ENCODE data around the gene YJU2. TPM values are rescaled to one million over a fixed set of nuclear protein-coding genes. Genes with fewer than 3 reads are reported as not detected.
A peak's percentile ranks its signal among the peaks of the same experiment; 100 is the strongest.

Gene YJU2
- total RNA-seq = 10.2 TPM
- long read RNA-seq, transcript YJU2-201 (8 exons, 1,434 nt) = major isoform, 10 of 10 reads
- long read RNA-seq, partial matches to known transcripts = 0 of 10 reads
- long read RNA-seq, other reads (novel, unspliced or antisense) = 0 of 10 reads

DNA sequence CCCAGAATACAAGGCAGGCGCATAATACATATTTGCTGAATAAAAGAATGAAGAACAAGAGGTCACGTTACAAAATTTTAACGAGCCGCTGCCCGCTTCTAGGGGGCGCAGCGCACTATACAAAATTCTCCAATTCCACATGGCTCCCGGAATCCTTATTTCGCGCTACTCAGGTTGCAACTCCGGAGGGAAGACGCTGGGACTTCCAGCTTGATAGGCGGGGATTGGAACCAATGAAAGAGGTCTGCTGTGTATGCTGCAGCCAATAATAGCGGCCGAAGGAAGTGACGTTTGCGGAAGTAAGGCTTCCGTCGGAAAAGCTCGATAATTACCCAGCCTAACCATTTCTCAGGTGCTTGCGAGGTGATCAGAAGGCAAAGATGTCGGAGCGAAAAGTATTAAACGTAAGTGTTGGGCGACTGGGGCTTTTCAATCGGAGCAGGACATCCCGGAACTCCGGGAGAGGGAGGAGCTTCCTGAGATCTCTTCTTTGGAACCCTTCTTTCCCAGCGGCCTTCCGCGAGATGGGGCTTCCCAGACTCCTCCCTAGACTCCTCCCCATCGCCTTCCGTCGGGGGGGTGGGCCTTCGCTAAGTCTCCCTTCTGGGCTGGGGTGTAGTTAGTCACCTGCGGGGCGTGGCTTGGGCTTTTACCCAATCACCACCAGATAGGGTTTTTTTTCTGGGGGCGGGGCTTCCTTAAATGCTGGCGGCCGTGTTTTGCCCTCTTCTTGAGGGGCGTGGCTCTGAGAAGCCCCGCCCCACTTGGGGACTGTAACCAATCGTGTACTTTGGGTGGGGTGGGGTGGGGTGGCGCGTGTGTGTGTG lies at the start of gene YJU2:
Gene YJU2 (plus strand): TSS at position 314 of the 827 bp plus-strand sequence. CDS start 67 bp downstream, at position 381.
- TF ChIP-seq, protein P1, sequence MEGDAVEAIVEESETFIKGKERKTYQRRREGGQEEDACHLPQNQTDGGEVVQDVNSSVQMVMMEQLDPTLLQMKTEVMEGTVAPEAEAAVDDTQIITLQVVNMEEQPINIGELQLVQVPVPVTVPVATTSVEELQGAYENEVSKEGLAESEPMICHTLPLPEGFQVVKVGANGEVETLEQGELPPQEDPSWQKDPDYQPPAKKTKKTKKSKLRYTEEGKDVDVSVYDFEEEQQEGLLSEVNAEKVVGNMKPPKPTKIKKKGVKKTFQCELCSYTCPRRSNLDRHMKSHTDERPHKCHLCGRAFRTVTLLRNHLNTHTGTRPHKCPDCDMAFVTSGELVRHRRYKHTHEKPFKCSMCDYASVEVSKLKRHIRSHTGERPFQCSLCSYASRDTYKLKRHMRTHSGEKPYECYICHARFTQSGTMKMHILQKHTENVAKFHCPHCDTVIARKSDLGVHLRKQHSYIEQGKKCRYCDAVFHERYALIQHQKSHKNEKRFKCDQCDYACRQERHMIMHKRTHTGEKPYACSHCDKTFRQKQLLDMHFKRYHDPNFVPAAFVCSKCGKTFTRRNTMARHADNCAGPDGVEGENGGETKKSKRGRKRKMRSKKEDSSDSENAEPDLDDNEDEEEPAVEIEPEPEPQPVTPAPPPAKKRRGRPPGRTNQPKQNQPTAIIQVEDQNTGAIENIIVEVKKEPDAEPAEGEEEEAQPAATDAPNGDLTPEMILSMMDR (IDR thresholded peaks at IDR 0.05; ENCODE audit: borderline replicate concordance) = peak; percentile 51
- H3K4me1 ChIP-seq = peaks cover 12% of the 10 kb centered on the region
- intact Hi-C loops (cut with micrococcal nuclease) = no loop called here
- H3K27ac ChIP-seq (replicated peaks) = peak within 1 kb of the TSS; percentile 97
- peaks cover 32% of the 10 kb centered on the region for H3K36me3 ChIP-seq
- peak within 1 kb of the TSS; percentile 75 for H3K4me3 ChIP-seq
- no peaks in the 10 kb centered on the region for H3K27me3 ChIP-seq (ENCODE audit: low read depth)
- peak; percentile 98 for DNase-seq
- H3K9me3 ChIP-seq (replicated peaks) = peaks cover 6% of the 10 kb centered on the region

DNA sequence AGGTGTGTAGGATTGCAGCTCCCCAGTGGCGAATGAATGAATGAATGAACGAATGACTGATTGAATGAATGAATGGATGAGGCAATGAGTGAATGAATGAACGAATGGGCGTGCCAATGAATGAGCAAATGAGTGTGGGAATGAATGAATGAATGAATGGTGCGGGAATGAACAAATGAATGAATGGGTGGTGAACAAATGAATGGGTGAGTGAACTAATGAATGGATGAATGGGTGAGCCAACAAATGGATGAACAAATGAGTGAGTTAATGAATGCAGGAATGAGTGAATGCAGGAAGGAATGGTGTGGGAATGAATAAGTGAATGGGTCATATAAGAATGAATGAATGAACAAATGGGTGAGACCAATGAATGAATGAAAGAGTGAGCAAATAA lies 49.7 kb upstream of the YJU2 start:
- peaks cover 80% of the 10 kb centered on the region for H3K27me3 ChIP-seq (ENCODE audit: low read depth)
- DNase-seq = no peak
- no peaks in the 10 kb centered on the region for H3K9me3 ChIP-seq (replicated peaks)
- peaks cover 7% of the 10 kb centered on the region for H3K4me1 ChIP-seq
- intact Hi-C loops (cut with micrococcal nuclease) = no loop called here
- no peak overlapping the region for H3K27ac ChIP-seq (replicated peaks)
- TF ChIP-seq, protein P1 (IDR thresholded peaks at IDR 0.05; ENCODE audit: borderline replicate concordance) = no peak
- no peaks in the 10 kb centered on the region for H3K36me3 ChIP-seq
- no peak overlapping the region for H3K4me3 ChIP-seq

DNA sequence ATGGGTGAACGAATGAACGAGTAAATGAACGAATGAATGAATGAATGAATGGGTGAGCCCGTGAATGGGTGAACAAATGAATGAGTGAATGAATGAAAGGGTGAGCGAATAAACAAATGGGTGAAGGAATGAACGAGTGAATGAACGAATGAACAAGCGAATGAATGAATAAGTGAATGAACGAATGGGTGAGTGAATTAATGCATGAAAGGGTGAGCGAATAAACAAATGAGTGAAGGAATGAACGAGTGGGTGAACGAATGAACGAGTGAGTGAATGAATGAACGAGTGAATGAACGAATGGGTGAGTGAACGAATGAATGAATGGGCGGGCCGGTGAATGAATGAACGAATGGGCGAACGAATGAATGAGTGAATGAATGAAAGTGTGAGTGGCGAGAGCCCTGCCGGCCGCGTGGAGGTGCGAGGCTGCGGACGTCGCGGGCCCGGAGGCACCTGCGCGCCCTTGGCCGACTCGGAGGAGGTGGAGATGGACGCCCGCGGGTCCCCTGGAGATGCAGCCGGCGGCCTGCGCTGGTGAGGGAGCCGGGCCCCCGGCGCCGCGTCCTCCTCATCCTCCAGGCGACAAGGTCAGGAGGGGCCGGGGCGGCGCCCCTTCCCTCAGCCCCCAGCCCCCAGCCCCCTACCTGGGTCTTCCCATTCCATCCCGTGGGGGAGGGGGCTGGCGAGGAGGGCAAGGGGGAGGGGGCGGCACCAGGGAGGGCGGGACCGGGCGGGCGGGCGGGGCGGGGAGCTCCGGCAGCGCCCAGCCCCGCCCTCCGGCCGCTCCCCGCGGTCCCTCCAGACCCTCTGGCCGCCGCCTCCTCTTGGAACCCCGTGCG lies 49.0 kb upstream of the YJU2 start:
- Histone ChIP-seq H3K27ac (replicated peaks) (no peak overlapping the region), H3K9me3 (replicated peaks) (no peaks in the 10 kb centered on the region), H3K36me3 (no peaks in the 10 kb centered on the region), H3K4me1 (peaks cover 7% of the 10 kb centered on the region), H3K27me3 (ENCODE audit: low read depth) (peaks cover 74% of the 10 kb centered on the region), H3K4me3 (peak overlapping the region; percentile 17)
- intact Hi-C loops (cut with micrococcal nuclease) = no loop called here
- DNase-seq = no peak
- TF ChIP-seq, protein P1 (IDR thresholded peaks at IDR 0.05; ENCODE audit: borderline replicate concordance) = no peak

DNA sequence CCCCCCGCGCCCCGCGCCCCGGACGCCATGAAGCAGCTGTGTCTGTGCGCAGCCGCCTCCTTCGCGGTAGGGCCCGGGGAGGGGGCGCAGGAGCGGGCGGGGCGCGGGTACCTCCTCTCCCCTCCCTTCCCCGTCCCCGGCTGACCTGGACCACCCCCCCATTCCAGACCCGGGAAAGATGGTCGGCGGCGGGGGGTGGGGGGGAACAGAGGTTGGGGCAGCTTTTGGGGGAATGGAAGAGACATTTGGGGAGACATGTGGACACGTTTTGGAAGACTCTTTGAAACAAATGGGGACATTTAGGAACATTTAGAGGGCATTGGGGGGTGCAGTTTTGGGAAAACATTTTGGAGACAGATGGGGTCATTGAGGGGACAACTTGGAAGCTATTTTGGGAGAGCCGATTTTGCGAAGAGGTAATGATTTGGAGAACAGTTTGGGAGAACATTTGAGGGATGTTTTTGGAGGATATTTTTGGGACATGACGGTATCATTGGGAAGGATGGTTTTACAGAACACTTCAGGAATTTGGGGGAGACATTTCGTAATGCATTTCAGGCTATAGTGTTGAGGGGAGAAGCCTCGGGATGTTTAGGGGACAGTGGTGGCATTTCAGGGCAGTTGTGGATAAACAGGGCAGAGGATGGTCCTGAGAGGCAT lies 48.3 kb upstream of the YJU2 start:
- intact Hi-C loops (cut with micrococcal nuclease) = no loop called here
- peaks cover 7% of the 10 kb centered on the region for H3K4me1 ChIP-seq
- H3K4me3 ChIP-seq = peak overlapping the region; percentile 17
- H3K27me3 ChIP-seq (ENCODE audit: low read depth) = peaks cover 66% of the 10 kb centered on the region
- TF ChIP-seq, protein P1 (IDR thresholded peaks at IDR 0.05; ENCODE audit: borderline replicate concordance) = no peak
- H3K27ac ChIP-seq (replicated peaks) = no peak overlapping the region
- H3K9me3 ChIP-seq (replicated peaks) = no peaks in the 10 kb centered on the region
- no peaks in the 10 kb centered on the region for H3K36me3 ChIP-seq
- DNase-seq = no peak

DNA sequence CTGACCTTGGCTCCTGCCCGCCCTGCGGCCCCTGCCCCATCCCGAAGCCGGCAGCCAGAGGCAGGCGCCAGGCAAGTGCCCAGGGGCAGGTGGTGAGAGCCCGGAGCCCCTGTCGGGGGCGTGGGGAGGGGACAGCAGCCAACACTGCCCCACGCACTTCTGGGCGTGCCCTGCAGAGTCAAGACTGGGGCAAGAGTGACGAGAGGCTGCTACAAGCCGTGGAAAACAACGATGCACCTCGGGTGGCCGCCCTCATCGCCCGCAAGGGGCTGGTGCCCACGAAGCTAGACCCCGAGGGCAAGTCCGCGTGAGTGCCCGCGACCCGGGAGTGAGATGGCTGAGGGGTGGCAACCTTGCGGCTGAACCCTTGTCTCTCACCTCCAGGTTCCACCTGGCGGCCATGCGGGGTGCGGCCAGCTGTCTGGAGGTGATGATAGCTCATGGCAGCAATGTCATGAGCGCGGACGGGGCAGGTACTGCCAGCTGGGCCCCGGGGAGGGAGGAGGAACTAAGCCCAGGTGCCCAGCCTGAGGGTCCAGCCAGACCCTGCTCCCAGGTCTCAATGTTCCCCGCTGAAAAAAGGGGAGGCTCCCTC lies 47.1 kb upstream of the YJU2 start:
- DNase-seq = no peak
- peaks cover 12% of the 10 kb centered on the region for H3K4me1 ChIP-seq
- H3K36me3 ChIP-seq = no peaks in the 10 kb centered on the region
- H3K27ac ChIP-seq (replicated peaks) = no peak overlapping the region
- intact Hi-C loops (cut with micrococcal nuclease) = no loop called here
- H3K4me3 ChIP-seq = no peak overlapping the region
- TF ChIP-seq, protein P1 (IDR thresholded peaks at IDR 0.05; ENCODE audit: borderline replicate concordance) = no peak
- no peaks in the 10 kb centered on the region for H3K9me3 ChIP-seq (replicated peaks)
- peaks cover 54% of the 10 kb centered on the region for H3K27me3 ChIP-seq (ENCODE audit: low read depth)
